HG02943 (cell line): Measurements from ENCODE around the gene DPPA4.
"Not testable (repeated sequence)": the region's sequence is repeated elsewhere in the genome, so short reads cannot be mapped to it uniquely, and the experiment has no call there.

Experiments used
- ATAC-seq: cut with Tn5 transposase; IDR thresholded peaks from one replicate; pipeline ENCODE4 v1.9.1; 2021; ENCODE audit warnings: mild to moderate bottlenecking, low read depth, moderate library complexity; ENCODE audit not compliant: unreplicated experiment

The DPPA4 gene, protein sequence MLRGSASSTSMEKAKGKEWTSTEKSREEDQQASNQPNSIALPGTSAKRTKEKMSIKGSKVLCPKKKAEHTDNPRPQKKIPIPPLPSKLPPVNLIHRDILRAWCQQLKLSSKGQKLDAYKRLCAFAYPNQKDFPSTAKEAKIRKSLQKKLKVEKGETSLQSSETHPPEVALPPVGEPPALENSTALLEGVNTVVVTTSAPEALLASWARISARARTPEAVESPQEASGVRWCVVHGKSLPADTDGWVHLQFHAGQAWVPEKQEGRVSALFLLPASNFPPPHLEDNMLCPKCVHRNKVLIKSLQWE

DNA sequence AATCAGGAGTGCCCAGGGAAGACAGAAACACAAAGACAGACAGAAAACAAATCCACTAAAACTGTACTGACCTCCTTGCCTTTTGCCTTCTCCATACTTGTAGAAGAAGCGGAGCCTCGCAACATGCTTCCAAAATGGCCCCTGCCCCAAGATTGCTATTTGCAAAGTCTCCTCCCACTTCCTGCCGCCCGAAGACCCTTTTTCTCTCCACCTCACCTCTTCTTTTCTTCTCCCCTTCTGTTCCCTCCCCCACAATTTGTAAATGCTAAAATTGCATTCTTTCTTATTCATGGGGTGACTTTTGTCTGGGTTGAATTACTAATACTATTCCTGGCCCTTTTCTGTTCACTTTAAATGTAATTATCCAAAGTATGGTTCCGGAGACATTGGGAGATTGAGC is at the start of gene DPPA4:
Gene DPPA4 (minus strand): TSS at position 154 of the 400 bp plus-strand sequence. CDS start 29 bp downstream, at position 125.
- ATAC-seq, result no peak

DNA sequence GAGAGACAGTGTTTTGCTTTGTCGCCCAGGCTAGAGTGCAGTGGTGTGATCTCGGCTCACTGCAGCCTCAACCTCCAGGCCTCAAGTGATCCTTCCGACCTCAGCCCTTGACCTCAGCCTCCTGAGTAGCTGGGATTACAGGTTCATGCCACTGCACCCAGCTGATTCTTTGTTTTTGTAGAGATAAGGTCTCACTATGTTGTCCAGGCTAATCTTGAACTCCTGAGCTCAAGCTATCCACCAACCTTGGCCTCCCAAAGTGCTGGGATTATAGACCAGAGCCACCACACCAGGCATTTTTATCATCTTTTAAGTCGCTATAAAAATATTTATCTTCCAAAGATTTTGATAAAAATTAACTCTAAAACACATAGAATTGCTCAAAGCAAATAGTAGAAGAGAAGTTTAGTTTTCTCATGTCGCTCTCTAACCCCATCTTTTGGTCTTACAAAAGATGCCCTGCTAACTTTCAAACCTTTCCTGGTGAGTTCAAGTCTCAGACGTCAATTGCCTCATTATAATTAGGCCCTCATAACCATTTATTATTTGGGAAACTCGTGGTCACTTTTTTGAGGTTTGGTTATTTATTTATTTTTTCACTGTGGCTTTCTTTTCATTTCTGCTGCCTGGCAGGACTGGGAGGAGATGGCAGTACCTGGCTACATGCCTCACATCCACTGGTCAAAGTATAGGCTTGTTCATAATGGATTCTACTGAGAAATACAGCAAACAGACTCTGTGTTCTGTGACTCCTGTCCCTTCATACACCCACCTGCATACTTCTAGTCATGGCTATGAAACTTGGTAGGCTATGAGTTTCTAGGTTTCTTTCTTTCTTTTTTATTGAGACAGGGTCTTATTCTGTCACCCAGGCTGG is 48.3 kb upstream of the DPPA4 start:
- no peak for ATAC-seq

DNA sequence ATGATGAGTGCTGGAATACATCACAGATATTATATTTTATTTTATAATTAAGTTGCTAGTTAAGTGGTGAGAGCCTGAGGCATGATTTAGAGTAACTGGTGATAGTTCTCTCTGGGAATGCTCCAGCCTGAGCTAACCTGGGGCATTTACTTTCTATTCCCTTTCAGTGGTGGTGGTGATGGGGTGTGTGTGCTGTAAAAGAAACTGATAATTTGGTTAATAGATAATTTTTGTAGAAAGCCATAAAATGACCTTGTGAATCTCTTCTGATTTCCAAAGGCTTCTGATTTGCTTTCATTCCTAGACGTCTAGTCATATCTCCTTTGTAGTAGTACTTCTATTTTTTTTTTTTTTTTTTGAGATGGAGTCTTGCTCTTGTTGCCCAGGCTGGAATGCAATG is 46.8 kb upstream of the DPPA4 start:
- no peak for ATAC-seq

DNA sequence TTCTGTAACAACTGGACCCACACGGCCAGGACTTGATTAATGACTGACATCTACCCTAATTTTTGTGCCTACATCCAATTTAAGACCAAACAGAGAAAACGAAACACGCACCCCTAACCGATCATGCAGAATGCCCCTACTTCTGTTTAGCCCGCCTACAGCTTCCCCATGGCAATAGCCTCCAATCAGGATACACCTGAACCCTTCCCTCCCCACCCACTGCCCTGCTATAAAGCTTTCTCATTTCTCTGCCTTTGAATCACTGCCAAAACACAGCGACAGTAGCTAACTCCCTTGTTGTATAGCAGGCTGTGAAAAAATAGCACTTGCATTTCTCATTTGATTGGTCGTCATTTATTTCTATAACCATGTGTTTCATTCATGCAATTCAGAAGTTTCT is 45.2 kb upstream of the DPPA4 start:
- ATAC-seq, result no peak

DNA sequence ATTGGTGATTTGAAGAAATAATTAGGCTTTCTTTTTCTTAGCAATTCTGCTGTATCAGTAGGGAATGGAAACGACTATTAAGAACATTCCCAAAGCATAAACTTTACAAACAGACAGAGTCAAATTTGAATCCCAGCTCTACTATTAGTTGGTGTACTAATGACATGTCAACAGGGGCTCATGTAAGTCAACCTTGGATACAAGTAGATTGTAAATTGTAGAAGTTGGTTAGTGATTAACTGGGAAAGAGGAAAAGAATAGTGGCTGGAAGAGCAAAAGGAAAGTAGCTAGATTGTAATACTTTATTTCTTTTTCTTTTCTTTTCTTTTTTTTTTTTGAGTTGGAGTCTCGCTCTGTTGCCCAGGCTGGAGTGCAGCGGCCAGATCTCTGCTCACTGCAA is 38.6 kb upstream of the DPPA4 start:
- no peak for ATAC-seq

DNA sequence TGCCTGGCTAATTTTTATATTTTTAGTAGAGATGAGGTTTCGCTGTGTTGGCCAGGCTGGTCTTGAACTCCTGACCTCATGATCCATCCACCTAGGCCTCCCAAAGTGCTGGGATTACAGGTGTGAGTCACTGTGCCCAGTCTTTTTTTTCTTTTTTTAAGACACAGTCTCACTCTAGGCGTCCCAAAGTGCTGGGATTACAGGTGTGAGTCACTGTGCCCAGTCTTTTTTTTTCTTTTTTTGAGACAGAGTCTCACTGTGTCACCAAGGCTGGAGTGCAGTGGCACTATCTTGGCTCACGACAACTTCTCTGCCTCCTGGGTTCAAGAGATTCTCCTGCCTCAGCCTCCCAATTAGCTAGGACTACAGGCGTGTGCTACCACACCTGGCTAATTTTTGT is 37.1 kb upstream of the DPPA4 start:
- ATAC-seq, result not testable (repeated sequence)

DNA sequence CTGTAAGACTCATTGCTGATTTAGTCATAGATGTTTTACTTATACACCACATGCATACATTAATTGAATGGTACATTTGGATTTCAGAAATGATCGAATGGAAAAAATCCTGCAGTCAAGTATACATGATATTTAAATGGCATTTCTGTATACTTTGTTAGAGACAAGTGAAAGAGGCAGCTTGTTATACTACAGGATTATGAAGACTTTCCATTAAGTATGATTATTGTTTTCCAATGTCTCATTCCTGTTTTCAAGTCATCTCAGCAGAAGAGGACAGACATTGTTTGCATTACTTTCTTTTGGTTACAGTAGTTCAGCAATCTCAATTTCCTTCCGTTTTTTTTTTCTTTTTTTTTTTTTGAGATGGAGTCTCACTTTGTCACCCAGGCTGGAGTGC is 36.6 kb upstream of the DPPA4 start:
- ATAC-seq, result no peak

DNA sequence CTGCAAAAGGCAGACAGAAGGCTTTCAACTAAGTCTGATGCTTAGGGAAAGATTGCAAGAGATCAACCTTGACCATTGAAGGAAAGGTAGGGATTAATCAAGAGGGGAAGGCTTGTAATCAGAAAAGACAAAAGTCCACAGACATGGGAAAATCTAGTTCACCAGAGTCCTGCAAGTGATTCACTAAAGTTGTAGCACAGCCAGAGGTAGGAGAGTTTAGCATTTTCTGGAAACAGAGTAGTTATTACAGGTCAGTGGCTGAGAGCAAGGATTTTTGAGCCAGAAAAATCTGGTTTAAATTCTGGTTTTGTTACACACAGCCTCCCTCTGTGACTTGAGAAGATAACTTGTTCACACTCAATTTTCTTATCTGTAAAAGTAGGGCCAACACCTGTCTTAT is 35.3 kb upstream of the DPPA4 start:
- ATAC-seq, result no peak

DNA sequence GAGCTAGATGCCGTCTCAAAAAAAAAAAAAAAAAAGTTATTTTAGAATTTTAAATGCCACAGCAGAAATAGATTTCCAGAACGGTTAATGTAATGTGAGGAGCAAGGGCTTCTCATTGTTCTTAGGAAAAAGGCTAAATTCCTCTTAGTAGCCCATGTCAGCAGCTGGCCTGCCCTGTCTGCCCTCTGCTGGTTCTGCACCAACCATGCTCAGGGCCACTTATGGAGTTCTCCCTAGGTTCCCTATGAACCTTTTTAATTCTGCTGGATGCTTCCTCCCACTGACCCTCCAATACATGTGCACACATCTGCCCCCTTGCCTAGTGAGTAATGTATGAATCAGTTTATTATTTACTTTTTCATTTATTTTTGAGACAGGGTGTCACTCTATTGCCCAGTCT is 32.2 kb upstream of the DPPA4 start:
- no peak for ATAC-seq

DNA sequence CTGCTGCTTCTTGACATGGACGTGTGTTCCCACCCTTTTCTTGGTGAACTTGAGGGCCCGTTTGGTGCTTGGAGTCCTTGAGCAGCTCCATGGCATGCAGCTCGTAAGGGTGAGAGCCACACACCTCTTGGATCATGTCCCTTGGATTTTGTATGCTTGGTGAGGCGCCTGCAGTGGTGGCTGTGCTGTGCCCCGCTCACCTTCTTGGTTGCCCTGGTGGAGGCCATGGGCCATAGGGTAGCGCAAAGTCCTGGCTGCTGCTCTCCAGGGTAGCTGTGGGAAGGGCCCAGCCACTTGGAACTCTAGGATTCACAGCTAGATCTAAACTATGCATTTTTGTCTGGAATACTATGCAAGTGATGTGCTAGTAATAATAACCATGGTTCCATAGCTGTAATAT is 26.7 kb upstream of the DPPA4 start:
- no peak for ATAC-seq

DNA sequence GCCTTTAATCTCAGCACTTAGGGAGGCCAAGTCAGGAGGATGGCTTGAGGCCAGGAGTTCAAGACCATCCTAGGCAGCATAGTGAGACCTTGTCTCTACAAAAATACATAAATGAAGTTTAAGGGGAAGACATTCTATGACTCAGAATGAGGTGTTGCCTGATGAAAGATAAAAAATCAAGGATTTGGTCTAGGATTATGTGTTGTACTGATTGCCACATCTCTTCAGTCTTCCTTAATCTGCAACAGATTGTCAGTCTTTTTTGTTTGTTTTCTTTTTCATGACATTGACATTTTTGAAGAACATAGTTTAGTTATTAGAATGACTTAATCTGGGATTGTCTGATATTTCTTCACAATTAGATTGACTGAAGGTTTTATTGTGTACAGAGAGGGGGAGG is 26.3 kb upstream of the DPPA4 start:
- no peak for ATAC-seq

DNA sequence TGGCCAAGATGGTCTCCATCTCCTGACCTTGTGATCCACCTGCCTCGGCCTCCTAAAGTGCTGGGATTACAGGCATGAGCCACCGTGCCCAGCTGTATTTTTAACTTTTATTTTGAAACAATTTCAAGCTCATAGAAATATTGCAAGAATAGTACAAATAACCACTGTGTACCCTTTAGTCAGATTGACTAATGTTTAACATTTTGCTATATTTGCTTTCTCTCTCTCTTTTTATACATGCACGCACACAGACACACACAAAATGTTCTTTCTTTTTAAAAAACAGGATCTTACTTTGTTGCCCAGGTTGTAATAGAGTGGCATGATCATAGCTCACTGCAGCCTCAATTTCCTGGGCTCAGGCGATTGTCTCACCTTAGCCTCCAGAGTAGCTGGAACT is 25.5 kb upstream of the DPPA4 start:
- ATAC-seq, result no peak

DNA sequence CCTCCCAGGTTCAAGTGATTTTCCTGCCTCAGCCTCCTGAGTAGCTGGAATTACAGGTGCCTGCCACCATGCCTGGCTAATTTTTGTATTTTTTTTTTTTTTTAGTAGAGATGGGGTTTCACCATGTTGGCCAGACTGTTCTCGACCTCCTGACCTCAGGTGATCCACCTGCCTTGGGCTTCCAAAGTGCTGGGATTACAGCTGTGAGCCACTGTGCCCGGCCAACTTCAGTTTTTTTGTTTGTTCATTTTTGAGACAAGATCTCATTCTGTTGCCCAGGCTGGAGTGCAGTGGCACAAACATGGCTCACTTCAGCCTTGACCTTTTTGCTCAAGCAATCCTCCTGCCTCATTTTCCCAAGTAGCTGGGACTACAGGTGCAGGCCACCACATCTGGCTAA is 21.5 kb upstream of the DPPA4 start:
- not testable (repeated sequence) for ATAC-seq

DNA sequence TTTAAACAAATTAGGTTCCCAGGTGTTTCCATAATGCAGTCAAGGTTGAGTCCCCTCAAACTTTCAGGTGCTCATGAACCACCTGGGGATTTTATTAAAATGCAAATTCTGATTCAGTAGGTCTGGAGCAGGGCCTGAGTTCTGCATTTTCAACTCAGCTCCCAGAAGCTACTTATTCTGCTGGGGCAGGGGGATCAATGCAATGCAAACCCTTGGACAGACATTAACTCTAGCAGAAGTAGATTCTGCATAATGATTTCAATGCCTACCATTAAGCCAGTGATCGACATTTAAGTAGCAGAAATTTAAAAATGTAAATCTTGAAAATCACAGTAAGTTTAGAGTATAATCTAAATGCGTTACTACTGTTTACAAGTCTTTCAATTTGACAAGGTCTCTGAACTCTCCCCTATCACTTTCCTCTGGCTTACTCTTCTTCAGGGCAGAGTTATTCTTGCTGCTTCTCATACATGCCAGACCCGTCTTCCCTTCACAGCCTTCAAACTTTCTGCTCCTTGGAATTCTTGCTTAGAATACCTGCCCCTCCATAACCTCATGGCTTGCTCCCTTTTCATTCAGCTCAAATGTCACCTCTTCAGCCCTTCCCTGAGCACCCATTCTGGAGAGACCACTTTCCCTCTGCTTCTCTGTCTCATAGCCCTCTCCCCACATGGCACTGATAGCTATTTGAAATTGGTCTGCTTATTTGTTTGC is 19.3 kb upstream of the DPPA4 start:
- ATAC-seq, result no peak

DNA sequence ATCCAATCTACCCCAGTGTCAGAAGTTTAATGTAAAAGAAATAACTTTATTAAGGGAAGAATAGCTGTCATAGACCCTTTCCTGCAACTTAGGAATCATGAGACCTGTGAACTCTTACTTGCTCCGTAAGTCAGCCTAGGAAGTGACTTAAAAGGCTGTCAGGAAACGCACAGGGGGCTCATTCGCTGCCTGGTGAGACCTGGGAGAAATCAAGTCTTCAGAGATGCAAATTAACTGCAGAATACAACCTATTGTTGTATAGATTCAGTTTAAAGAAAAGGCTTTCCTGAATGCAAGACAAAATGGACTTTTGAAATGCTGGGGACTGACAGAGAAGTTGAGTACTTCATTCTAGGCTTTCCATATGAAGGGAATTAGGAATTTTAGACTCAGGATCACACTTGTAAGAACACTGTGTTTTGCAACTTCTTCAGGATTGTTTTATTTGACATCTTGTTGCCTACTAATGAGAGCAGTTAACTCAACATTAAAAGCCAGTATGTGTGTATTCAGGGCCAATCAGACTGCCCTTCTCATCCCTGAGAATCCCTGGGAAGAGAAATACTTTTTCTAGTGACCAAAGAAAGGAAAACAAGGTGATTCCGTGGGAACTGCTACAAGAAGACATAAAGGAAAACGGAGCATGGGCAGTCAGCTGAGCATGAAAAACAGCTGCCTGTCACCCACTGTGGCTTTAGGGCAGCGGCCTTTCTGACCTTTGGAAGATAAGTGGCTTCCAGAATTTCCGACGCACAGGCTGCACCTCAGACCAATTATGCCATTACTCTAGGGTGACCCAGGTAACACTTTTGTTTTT is 18.5 kb upstream of the DPPA4 start:
- ATAC-seq, result no peak

DNA sequence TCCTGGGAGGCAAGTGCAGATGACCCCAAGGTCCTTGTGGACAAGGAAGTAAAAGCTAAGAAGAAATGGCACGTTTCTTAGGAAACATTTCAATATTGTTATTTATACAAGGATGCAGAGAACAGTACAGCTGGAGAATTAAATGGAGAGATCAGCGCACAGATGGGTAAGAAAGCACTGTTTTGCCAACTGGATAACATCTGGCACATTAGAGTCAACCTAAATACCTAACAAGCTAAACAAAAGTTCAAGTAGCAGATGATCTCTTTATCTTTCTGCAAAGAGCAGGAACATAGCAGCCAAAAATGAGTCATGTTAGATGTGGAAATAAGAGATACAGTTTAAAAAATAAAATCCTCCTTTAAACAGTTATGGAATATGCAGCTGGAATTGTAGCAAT is 15.7 kb upstream of the DPPA4 start:
- no peak for ATAC-seq

DNA sequence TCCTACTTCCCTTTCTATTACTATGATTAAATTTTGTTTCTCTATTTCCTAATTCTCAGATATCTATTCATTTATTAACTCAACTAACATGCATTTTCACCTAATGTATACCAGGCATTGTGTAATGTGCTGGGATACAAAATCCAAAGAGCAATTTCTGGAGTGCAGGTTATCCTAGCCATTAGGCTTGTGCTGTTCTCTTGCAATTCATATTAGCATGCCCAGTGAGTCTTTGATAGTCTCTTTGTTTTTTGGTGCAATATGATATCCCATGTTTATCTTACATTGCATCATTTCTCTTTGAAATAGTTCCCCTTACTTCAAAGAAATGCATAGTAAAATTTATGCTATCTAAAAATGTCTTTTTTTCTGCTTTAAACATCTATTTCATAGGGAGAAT is 13.9 kb upstream of the DPPA4 start:
- no peak for ATAC-seq

DNA sequence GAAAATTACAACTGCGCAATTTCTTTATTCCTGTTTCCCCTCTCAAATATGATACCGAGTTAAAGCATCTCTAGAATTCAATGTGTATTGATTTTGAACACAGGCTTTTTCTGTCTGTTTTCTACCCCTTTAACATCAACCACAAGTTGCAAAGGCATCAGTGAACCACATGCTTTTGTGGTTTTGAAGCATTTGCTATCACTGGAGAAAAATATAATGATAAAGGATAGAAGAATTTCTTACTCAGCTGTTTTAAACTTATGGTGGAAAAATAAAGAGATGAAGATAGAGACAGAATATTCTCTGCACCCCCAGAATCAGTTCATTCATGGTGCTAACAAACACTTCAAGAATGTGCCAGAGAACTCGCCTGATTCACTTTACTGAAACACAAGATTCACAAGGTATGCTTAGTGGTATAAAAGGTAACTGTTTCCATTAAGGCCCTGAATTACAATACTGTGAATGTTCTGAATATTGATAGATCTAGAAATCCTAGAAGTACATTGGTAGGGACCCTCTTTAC is 9.5 kb upstream of the DPPA4 start:
- ATAC-seq, result no peak

DNA sequence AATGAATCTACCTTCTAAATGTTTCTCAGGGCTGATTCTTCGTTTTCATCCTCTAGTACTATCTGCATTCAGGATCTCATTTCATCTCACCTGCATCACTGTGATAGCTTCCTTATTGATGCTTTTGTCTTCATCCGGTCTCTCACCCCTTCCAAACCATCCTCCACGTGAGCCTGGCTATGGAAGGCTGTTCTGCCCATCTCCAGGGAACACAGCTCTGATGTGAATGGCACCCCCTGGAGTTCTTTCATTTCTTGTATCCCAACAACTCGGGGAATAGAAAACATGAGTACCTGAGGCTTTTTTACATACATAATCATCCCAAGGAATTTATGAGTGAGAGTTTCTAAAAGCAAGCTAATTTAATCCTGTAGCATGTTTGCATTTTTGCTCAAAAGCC is 8.8 kb upstream of the DPPA4 start:
- ATAC-seq, result no peak
